ENCODE measurements around the gene CAMK2B.

The CAMK2B gene

DNA sequence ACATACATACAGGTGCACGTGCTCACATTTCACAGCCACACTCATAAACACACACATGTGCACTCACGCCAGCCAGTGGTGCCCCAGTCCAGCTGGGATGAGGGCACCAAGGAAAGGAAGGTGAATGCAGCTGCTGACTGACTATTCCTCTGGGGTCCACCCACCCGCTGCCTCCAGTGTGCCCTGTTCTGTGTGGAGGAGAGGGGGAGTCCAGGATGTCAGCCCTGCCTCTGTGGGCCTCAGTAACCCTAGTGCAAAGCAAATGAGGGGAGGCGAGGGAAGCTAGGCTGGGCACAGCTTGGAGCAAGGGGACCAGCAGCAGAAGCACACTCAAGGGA, 67.0 kb downstream of the CAMK2B start:
- H3K4me3 ChIP-seq (ENCODE audit: insufficient read depth, low read length, poor library complexity, severe bottlenecking), result no peak overlapping the region
- H3K9me2 ChIP-seq (replicated peaks; ENCODE audit: insufficient read depth, low read length), result no peaks in the 10 kb centered on the region
- no peak overlapping the region for H3K9ac ChIP-seq (ENCODE audit: low read length)
- H3K27me3 ChIP-seq (ENCODE audit: low read length), result no peaks in the 10 kb centered on the region
- H3K36me3 ChIP-seq (ENCODE audit: low read length), result no peaks in the 10 kb centered on the region
- H2AFZ ChIP-seq (ENCODE audit: low read depth, low read length, severe bottlenecking), result no peak overlapping the region
- H3K79me2 ChIP-seq (ENCODE audit: insufficient read depth, low read length), result no peaks in the 10 kb centered on the region
- H3K27ac ChIP-seq (ENCODE audit: low read depth, low read length), result no peak overlapping the region
- no peaks in the 10 kb centered on the region for H3K9me3 ChIP-seq (ENCODE audit: insufficient read depth, low read length)
- H3F3A ChIP-seq (ENCODE audit: insufficient read depth), result no peaks in the 10 kb centered on the region
- no peak overlapping the region for H3K4me2 ChIP-seq (ENCODE audit: low read depth, low read length, poor library complexity, severe bottlenecking)
- no peaks in the 10 kb centered on the region for H4K20me1 ChIP-seq (ENCODE audit: low read depth, low read length)
- no peak for TF ChIP-seq EZH2phosphoT487 (conservative IDR thresholded peaks at IDR 0.05; ENCODE audit: low read length)
- TF ChIP-seq, protein P1, sequence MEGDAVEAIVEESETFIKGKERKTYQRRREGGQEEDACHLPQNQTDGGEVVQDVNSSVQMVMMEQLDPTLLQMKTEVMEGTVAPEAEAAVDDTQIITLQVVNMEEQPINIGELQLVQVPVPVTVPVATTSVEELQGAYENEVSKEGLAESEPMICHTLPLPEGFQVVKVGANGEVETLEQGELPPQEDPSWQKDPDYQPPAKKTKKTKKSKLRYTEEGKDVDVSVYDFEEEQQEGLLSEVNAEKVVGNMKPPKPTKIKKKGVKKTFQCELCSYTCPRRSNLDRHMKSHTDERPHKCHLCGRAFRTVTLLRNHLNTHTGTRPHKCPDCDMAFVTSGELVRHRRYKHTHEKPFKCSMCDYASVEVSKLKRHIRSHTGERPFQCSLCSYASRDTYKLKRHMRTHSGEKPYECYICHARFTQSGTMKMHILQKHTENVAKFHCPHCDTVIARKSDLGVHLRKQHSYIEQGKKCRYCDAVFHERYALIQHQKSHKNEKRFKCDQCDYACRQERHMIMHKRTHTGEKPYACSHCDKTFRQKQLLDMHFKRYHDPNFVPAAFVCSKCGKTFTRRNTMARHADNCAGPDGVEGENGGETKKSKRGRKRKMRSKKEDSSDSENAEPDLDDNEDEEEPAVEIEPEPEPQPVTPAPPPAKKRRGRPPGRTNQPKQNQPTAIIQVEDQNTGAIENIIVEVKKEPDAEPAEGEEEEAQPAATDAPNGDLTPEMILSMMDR (IDR thresholded peaks at IDR 0.05; ENCODE audit: insufficient read depth, low read length, poor library complexity, severe bottlenecking), result no peak

DNA sequence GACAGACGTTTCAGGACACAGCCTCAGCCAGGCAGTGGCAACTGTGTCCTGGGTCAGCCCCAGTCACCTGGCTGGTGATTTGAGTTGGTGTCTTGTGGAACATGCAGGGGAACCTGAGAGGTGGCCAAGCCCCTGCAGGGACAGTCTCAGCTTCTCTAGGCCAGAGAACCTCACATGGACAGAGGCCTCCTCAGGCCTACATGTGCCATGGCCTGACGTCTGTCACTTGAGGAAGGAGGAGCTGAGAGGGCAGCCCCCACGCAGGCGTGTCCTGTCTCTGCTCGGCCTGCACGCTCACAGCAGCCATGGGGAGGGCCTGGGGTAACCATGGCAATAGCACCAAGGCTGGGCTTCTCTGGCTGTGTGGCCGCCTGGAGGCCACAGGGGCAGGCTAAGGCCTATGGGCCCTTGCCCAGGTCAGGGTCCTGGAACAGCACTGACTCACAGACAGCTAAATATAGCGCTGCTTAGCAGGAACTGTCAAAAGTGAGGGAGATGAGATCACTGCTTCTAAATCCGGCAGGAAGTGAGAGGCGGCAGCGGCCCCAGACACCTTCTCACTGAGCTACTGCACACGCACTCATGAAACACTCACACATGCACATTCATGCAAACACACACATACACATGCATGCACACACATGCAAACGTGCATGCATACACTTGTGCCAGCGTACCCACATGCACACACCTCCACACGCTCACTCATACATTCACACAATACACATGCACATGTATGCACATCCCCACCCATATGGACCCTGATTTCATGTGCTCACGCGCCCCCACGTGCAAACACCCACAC, 67.6 kb downstream of the CAMK2B start:
- TF ChIP-seq, protein P1 (IDR thresholded peaks at IDR 0.05; ENCODE audit: insufficient read depth, low read length, poor library complexity, severe bottlenecking), result no peak
- no peak for TF ChIP-seq EZH2phosphoT487 (conservative IDR thresholded peaks at IDR 0.05; ENCODE audit: low read length)
- H4K20me1 ChIP-seq (ENCODE audit: low read depth, low read length), result no peaks in the 10 kb centered on the region
- H3F3A ChIP-seq (ENCODE audit: insufficient read depth), result no peaks in the 10 kb centered on the region
- H3K4me2 ChIP-seq (ENCODE audit: low read depth, low read length, poor library complexity, severe bottlenecking), result no peak overlapping the region
- no peak overlapping the region for H2AFZ ChIP-seq (ENCODE audit: low read depth, low read length, severe bottlenecking)
- no peaks in the 10 kb centered on the region for H3K36me3 ChIP-seq (ENCODE audit: low read length)
- H3K9me3 ChIP-seq (ENCODE audit: insufficient read depth, low read length), result no peaks in the 10 kb centered on the region
- no peaks in the 10 kb centered on the region for H3K27me3 ChIP-seq (ENCODE audit: low read length)
- H3K27ac ChIP-seq (ENCODE audit: low read depth, low read length), result no peak overlapping the region
- no peaks in the 10 kb centered on the region for H3K9me2 ChIP-seq (replicated peaks; ENCODE audit: insufficient read depth, low read length)
- no peak overlapping the region for H3K9ac ChIP-seq (ENCODE audit: low read length)
- H3K4me3 ChIP-seq (ENCODE audit: insufficient read depth, low read length, poor library complexity, severe bottlenecking), result no peak overlapping the region
- H3K79me2 ChIP-seq (ENCODE audit: insufficient read depth, low read length), result no peaks in the 10 kb centered on the region

DNA sequence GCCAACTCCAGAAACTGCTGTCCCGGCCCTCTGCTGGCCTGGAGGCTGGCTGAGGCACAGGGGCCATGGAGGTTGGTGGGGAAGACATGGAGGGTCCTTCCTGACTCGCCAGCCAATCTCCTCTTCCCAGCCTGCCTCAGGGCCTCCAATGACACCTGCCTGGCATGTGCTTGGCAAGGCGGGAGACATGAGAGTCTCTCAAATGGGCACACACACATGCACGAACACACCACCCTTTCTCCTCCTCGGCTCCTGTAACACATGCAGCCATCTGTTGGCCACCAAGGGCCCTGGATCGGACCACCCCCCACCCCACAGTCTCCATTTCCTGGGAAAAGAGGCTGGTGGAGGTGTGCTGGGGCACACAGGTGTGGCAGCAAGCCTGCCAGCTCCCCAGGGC, 68.2 kb downstream of the CAMK2B start:
- no peak for TF ChIP-seq EZH2phosphoT487 (conservative IDR thresholded peaks at IDR 0.05; ENCODE audit: low read length)
- TF ChIP-seq, protein P1 (IDR thresholded peaks at IDR 0.05; ENCODE audit: insufficient read depth, low read length, poor library complexity, severe bottlenecking), result no peak
- no peaks in the 10 kb centered on the region for H3K36me3 ChIP-seq (ENCODE audit: low read length)
- H2AFZ ChIP-seq (ENCODE audit: low read depth, low read length, severe bottlenecking), result no peak overlapping the region
- H3F3A ChIP-seq (ENCODE audit: insufficient read depth), result no peaks in the 10 kb centered on the region
- H3K27me3 ChIP-seq (ENCODE audit: low read length), result no peaks in the 10 kb centered on the region
- H3K4me2 ChIP-seq (ENCODE audit: low read depth, low read length, poor library complexity, severe bottlenecking), result no peak overlapping the region
- no peaks in the 10 kb centered on the region for H3K79me2 ChIP-seq (ENCODE audit: insufficient read depth, low read length)
- no peak overlapping the region for H3K9ac ChIP-seq (ENCODE audit: low read length)
- no peaks in the 10 kb centered on the region for H4K20me1 ChIP-seq (ENCODE audit: low read depth, low read length)
- H3K4me3 ChIP-seq (ENCODE audit: insufficient read depth, low read length, poor library complexity, severe bottlenecking), result no peak overlapping the region
- H3K27ac ChIP-seq (ENCODE audit: low read depth, low read length), result no peak overlapping the region
- H3K9me3 ChIP-seq (ENCODE audit: insufficient read depth, low read length), result no peaks in the 10 kb centered on the region
- no peaks in the 10 kb centered on the region for H3K9me2 ChIP-seq (replicated peaks; ENCODE audit: insufficient read depth, low read length)
